Neural cell (in vitro differentiated cells): Measurements from ENCODE around the gene ATP12A. TPM values are rescaled to one million over a fixed set of nuclear protein-coding genes. Genes with fewer than 3 reads are reported as not detected.

Source experiments
- H2AFZ ChIP-seq: fragments of 200-600, 300-800 bp; sonication (generic), shearing (Covaris generic); 2 replicates; pipeline ENCODE4 v1.6.0; 2014; ENCODE audit warnings: low read depth, mild to moderate bottlenecking, antibody characterized with exemption, low read length, moderate library complexity
- H3F3A ChIP-seq: fragments of 200-600 bp; shearing (Covaris generic); 2 replicates; pipeline ENCODE4 v1.6.1; 2016; ENCODE audit warnings: mild to moderate bottlenecking, moderate library complexity, mixed read lengths, antibody characterized with exemption, low read length; ENCODE audit not compliant: insufficient read depth, poor library complexity, severe bottlenecking
- H3K27ac ChIP-seq: fragments of 200-600, 300-800 bp; sonication (generic), shearing (Covaris generic); 2 replicates; pipeline ENCODE4 v1.5.1; 2014; ENCODE audit warnings: mild to moderate bottlenecking, low read length, moderate library complexity
- H3K27me3 ChIP-seq: fragments of 300-800, 200-600 bp; sonication (generic), shearing (Covaris generic); 2 replicates; pipeline ENCODE4 v1.6.0; 2014; ENCODE audit warnings: mild to moderate bottlenecking, low read depth, low read length, moderate library complexity; ENCODE audit not compliant: insufficient read depth
- H3K36me3 ChIP-seq: fragments of 300-800, 200-600 bp; sonication (generic), shearing (Covaris generic); 2 replicates; pipeline ENCODE4 v1.5.1; 2014; ENCODE audit warnings: mild to moderate bottlenecking, antibody characterized with exemption, low read length, moderate library complexity; ENCODE audit not compliant: insufficient read depth
- H3K4me2 ChIP-seq: fragments of 300-800, 200-600 bp; sonication (generic), shearing (Covaris generic); 2 replicates; pipeline ENCODE4 v1.6.0; 2014; ENCODE audit warnings: mild to moderate bottlenecking, low read length
- H3K4me3 ChIP-seq: fragments of 300-800, 200-600 bp; sonication (generic), shearing (Covaris generic); 2 replicates; pipeline ENCODE4 v1.5.1; 2014; ENCODE audit warnings: mild to moderate bottlenecking, low read length, moderate library complexity
- H3K79me2 ChIP-seq: fragments of 200-600 bp; shearing (Covaris generic); replicated peaks from 2 replicates; pipeline ENCODE4 v1.6.0; 2014; ENCODE audit warnings: mild to moderate bottlenecking, low read length, moderate library complexity; ENCODE audit not compliant: insufficient read depth
- H3K9ac ChIP-seq: fragments of 300-800, 200-600 bp; sonication (generic), shearing (Covaris generic); 2 replicates; pipeline ENCODE4 v1.6.1; 2016; ENCODE audit warnings: mild to moderate bottlenecking, low read length, mixed read lengths
- H3K9me2 ChIP-seq: fragments of 200-600 bp; shearing (Covaris generic); 2 replicates; pipeline ENCODE4 v1.6.1; 2016; ENCODE audit warnings: mild to moderate bottlenecking, low read length, mixed read lengths; ENCODE audit not compliant: insufficient read depth
- H3K9me3 ChIP-seq: fragments of 200-600, 300-800 bp; sonication (generic), shearing (Covaris generic); 2 replicates; pipeline ENCODE4 v1.6.1; 2016; ENCODE audit warnings: mild to moderate bottlenecking, mixed run types, low read length, moderate library complexity, mixed read lengths
- H4K20me1 ChIP-seq: fragments of 200-600 bp; shearing (Covaris generic); 2 replicates; pipeline ENCODE4 v1.6.1; 2016; ENCODE audit warnings: mild to moderate bottlenecking, mixed run types; ENCODE audit not compliant: insufficient read depth
- CTCF ChIP-seq: fragments of 450-650 bp; IDR thresholded peaks from 2 replicates; pipeline ENCODE4 v1.5.1; 2014; ENCODE audit warnings: antibody characterized with exemption, mild to moderate bottlenecking, moderate library complexity; ENCODE audit not compliant: poor library complexity, severe bottlenecking
- EZH2 ChIP-seq: fragments of 200-600, 300-800 bp; shearing (Covaris generic), sonication (generic); IDR thresholded peaks from 2 replicates; pipeline ENCODE4 v1.6.1; 2014; ENCODE audit warnings: antibody characterized with exemption, low read length, borderline replicate concordance, mild to moderate bottlenecking; ENCODE audit not compliant: insufficient read depth, poor library complexity, severe bottlenecking
- MXI1 ChIP-seq: fragments of 450-650 bp; conservative IDR thresholded peaks from 2 replicates; pipeline ENCODE4 v1.6.1; 2014; ENCODE audit warnings: antibody characterized with exemption, mild to moderate bottlenecking; ENCODE audit not compliant: poor library complexity, severe bottlenecking
- POLR2AphosphoS5 ChIP-seq: IDR thresholded peaks from 2 replicates; pipeline ENCODE4 v1.6.1; 2012
- RAD21 ChIP-seq: fragments of 450-650 bp; conservative IDR thresholded peaks from 2 replicates; pipeline ENCODE4 v1.6.1; 2014; ENCODE audit warnings: antibody characterized with exemption, mild to moderate bottlenecking, moderate library complexity
- REST ChIP-seq: IDR thresholded peaks from 2 replicates; pipeline ENCODE4 v1.6.1; 2012; ENCODE audit warnings: borderline replicate concordance
- SMC3 ChIP-seq: fragments of 450-650 bp; conservative IDR thresholded peaks from 2 replicates; pipeline ENCODE4 v1.6.1; 2014; ENCODE audit warnings: antibody characterized with exemption, mild to moderate bottlenecking, moderate library complexity; ENCODE audit not compliant: poor library complexity
- TAF1 ChIP-seq: IDR thresholded peaks from 2 replicates; pipeline ENCODE4 v1.6.1; 2012; ENCODE audit warnings: low read depth
- polyA plus RNA-seq: library from polyadenylated mRNA; depleted of rRNA; stranded (reverse); fragments of >200 nt; gene quantifications from 2 replicates; pipeline ENCODE4 v1.2.3, GENCODE V29; 2014

The ATP12A gene
- polyA plus RNA-seq, 1 donor from 2014 or later = not detected

- H3K27ac ChIP-seq = no peak overlapping the region
- H3K27me3 ChIP-seq = no peaks in the 10 kb centered on the region
- no peaks in the 10 kb centered on the region for H3F3A ChIP-seq
- no peaks in the 10 kb centered on the region for H3K36me3 ChIP-seq
- H3K4me2 ChIP-seq = no peak overlapping the region
- no peak overlapping the region for H3K9ac ChIP-seq
- H3K79me2 ChIP-seq = no peaks in the 10 kb centered on the region
- no peak overlapping the region for H3K4me3 ChIP-seq
- no peaks in the 10 kb centered on the region for H4K20me1 ChIP-seq
- H3K9me2 ChIP-seq = no peaks in the 10 kb centered on the region
- no peak overlapping the region for H2AFZ ChIP-seq
- TF ChIP-seq RAD21 (no peak), SMC3 (no peak), POLR2AphosphoS5 (no peak), TAF1 (no peak), REST (no peak), MXI1 (no peak), CTCF (no peak)
- H3K9me3 ChIP-seq = no peaks in the 10 kb centered on the region
These were observed 10.0 kb upstream of the ATP12A start for GRCh38 chr13:24670174-24670573.

- H3K9ac ChIP-seq = no peak overlapping the region
- H3K79me2 ChIP-seq = no peaks in the 10 kb centered on the region
- no peak overlapping the region for H2AFZ ChIP-seq
- H3K27me3 ChIP-seq = no peaks in the 10 kb centered on the region
- no peaks in the 10 kb centered on the region for H3K9me3 ChIP-seq
- TF ChIP-seq MXI1 (no peak), EZH2 (no peak), CTCF (no peak), SMC3 (no peak), TAF1 (no peak), REST (no peak), POLR2AphosphoS5 (no peak)
- peak overlapping the region; percentile 14 for H3K4me3 ChIP-seq
- no peaks in the 10 kb centered on the region for H3F3A ChIP-seq
- H4K20me1 ChIP-seq = no peaks in the 10 kb centered on the region
- H3K36me3 ChIP-seq = no peaks in the 10 kb centered on the region
- H3K27ac ChIP-seq = no peak overlapping the region
- no peaks in the 10 kb centered on the region for H3K9me2 ChIP-seq
- H3K4me2 ChIP-seq = no peak overlapping the region
These were observed 9.2 kb upstream of the ATP12A start for GRCh38 chr13:24670961-24671381.
